ENCODE measurements around the gene OLAH. TPM values are rescaled to one million over a fixed set of nuclear protein-coding genes. Genes with fewer than 3 reads are reported as not detected.

Gene OLAH
- total RNA-seq, 1 donor from 2014 or later = 16.3 TPM

GRCh38 chr10:15112657-15113056 lies 68.9 kb downstream of the OLAH start:
- Histone ChIP-seq H3K27me3 (ENCODE audit: control insufficient read depth, insufficient read depth, low read length) (no peaks in the 10 kb centered on the region), H3K36me3 (ENCODE audit: control insufficient read depth, insufficient read depth, low read length) (no peaks in the 10 kb centered on the region), H3K4me3 (ENCODE audit: low read depth, low read length) (no peak overlapping the region)
- DNase-seq (ENCODE audit: low read depth) (no peak), FAIRE-seq (no peak)
- TF ChIP-seq CTCF (IDR thresholded peaks at IDR 0.05; ENCODE audit: insufficient read depth, low read length, severe bottlenecking) = no peak

GRCh38 chr10:15113766-15114165 lies 70.0 kb downstream of the OLAH start:
- no peaks in the 10 kb centered on the region for H3K36me3 ChIP-seq (ENCODE audit: control insufficient read depth, insufficient read depth, low read length)
- FAIRE-seq (no peak), DNase-seq (ENCODE audit: low read depth) (no peak)
- H3K27me3 ChIP-seq (ENCODE audit: control insufficient read depth, insufficient read depth, low read length) = no peaks in the 10 kb centered on the region
- no peak for TF ChIP-seq CTCF (IDR thresholded peaks at IDR 0.05; ENCODE audit: insufficient read depth, low read length, severe bottlenecking)
- no peak overlapping the region for H3K4me3 ChIP-seq (ENCODE audit: low read depth, low read length)

GRCh38 chr10:15116225-15116624 lies 72.5 kb downstream of the OLAH start:
- Histone ChIP-seq H3K27me3 (ENCODE audit: control insufficient read depth, insufficient read depth, low read length) (no peaks in the 10 kb centered on the region), H3K36me3 (ENCODE audit: control insufficient read depth, insufficient read depth, low read length) (no peaks in the 10 kb centered on the region), H3K4me3 (ENCODE audit: low read depth, low read length) (no peak overlapping the region)
- DNase-seq (ENCODE audit: low read depth) = no peak
- no peak for FAIRE-seq
- TF ChIP-seq CTCF (IDR thresholded peaks at IDR 0.05; ENCODE audit: insufficient read depth, low read length, severe bottlenecking) = no peak

GRCh38 chr10:15118615-15119014 lies 74.9 kb downstream of the OLAH start:
- no peak for FAIRE-seq
- Histone ChIP-seq H3K27me3 (ENCODE audit: control insufficient read depth, insufficient read depth, low read length) (no peaks in the 10 kb centered on the region), H3K4me3 (ENCODE audit: low read depth, low read length) (no peak overlapping the region), H3K36me3 (ENCODE audit: control insufficient read depth, insufficient read depth, low read length) (no peaks in the 10 kb centered on the region)
- no peak for TF ChIP-seq CTCF (IDR thresholded peaks at IDR 0.05; ENCODE audit: insufficient read depth, low read length, severe bottlenecking)
- DNase-seq (ENCODE audit: low read depth) = no peak

GRCh38 chr10:15120523-15120922 lies 76.8 kb downstream of the OLAH start:
- FAIRE-seq (no peak), DNase-seq (ENCODE audit: low read depth) (peak; percentile 86)
- Histone ChIP-seq H3K4me3 (ENCODE audit: low read depth, low read length) (no peak overlapping the region), H3K36me3 (ENCODE audit: control insufficient read depth, insufficient read depth, low read length) (no peaks in the 10 kb centered on the region), H3K27me3 (ENCODE audit: control insufficient read depth, insufficient read depth, low read length) (no peaks in the 10 kb centered on the region)
- no peak for TF ChIP-seq CTCF (IDR thresholded peaks at IDR 0.05; ENCODE audit: insufficient read depth, low read length, severe bottlenecking)

GRCh38 chr10:15121707-15122106 lies 78.0 kb downstream of the OLAH start:
- Histone ChIP-seq H3K4me3 (ENCODE audit: low read depth, low read length) (no peak overlapping the region), H3K27me3 (ENCODE audit: control insufficient read depth, insufficient read depth, low read length) (no peaks in the 10 kb centered on the region), H3K36me3 (ENCODE audit: control insufficient read depth, insufficient read depth, low read length) (no peaks in the 10 kb centered on the region)
- no peak for FAIRE-seq
- peak; percentile 16 for DNase-seq (ENCODE audit: low read depth)
- no peak for TF ChIP-seq CTCF (IDR thresholded peaks at IDR 0.05; ENCODE audit: insufficient read depth, low read length, severe bottlenecking)
